ENCODE data around the gene RNF26. TPM values are rescaled to one million over a fixed set of nuclear protein-coding genes. Genes with fewer than 3 reads are reported as not detected.

RNF26 gene
- total RNA-seq (2012; rRNA removed), result 4.8 and 6.1 TPM in 2 replicates

- Histone ChIP-seq H3K9ac (ENCODE audit: low read depth, low read length) (peak within 1 kb of the TSS; percentile 87), H3K9me3 (replicated peaks; ENCODE audit: low read length) (no peaks in the 10 kb centered on the region), H3K4me3 (ENCODE audit: low read length) (peak within 1 kb of the TSS; percentile 84), H3K4me1 (ENCODE audit: control insufficient read depth, insufficient read depth, low read length) (peaks cover 41% of the 10 kb centered on the region), H3K36me3 (ENCODE audit: insufficient read depth, low read length) (no peaks in the 10 kb centered on the region), H3K4me2 (ENCODE audit: low read length) (peak within 1 kb of the TSS; percentile 95), H3K27me3 (ENCODE audit: control insufficient read depth, insufficient read depth, low read length) (peaks cover 10% of the 10 kb centered on the region)
Observed at GRCh38 chr11:119334174-119334930, at the start of gene RNF26. Gene RNF26 (plus strand): TSS chr11:119334527. CDS start chr11:119335123, 596 bp downstream.

- Histone ChIP-seq H3K36me3 (ENCODE audit: insufficient read depth, low read length) (peaks cover 42% of the 10 kb centered on the region), H3K9me3 (replicated peaks; ENCODE audit: low read length) (no peaks in the 10 kb centered on the region), H3K27me3 (ENCODE audit: control insufficient read depth, insufficient read depth, low read length) (no peaks in the 10 kb centered on the region), H3K9ac (ENCODE audit: low read depth, low read length) (no peak overlapping the region), H3K4me3 (ENCODE audit: low read length) (no peak overlapping the region), H3K4me1 (ENCODE audit: control insufficient read depth, insufficient read depth, low read length) (no peaks in the 10 kb centered on the region), H3K4me2 (ENCODE audit: low read length) (no peak overlapping the region)
Observed at GRCh38 chr11:119285431-119285830, 48.9 kb upstream of the RNF26 start.

GRCh38 chr11:119288219-119288618 is 46.1 kb upstream of the RNF26 start:
- Histone ChIP-seq H3K4me3 (ENCODE audit: low read length) (no peak overlapping the region), H3K36me3 (ENCODE audit: insufficient read depth, low read length) (peaks cover 47% of the 10 kb centered on the region), H3K4me2 (ENCODE audit: low read length) (no peak overlapping the region), H3K4me1 (ENCODE audit: control insufficient read depth, insufficient read depth, low read length) (no peaks in the 10 kb centered on the region), H3K27me3 (ENCODE audit: control insufficient read depth, insufficient read depth, low read length) (no peaks in the 10 kb centered on the region), H3K9me3 (replicated peaks; ENCODE audit: low read length) (peaks cover 6% of the 10 kb centered on the region), H3K9ac (ENCODE audit: low read depth, low read length) (no peak overlapping the region)

- Histone ChIP-seq H3K36me3 (ENCODE audit: insufficient read depth, low read length) (peaks cover 37% of the 10 kb centered on the region), H3K9ac (ENCODE audit: low read depth, low read length) (no peak overlapping the region), H3K27me3 (ENCODE audit: control insufficient read depth, insufficient read depth, low read length) (no peaks in the 10 kb centered on the region), H3K4me3 (ENCODE audit: low read length) (no peak overlapping the region), H3K9me3 (replicated peaks; ENCODE audit: low read length) (peaks cover 6% of the 10 kb centered on the region), H3K4me1 (ENCODE audit: control insufficient read depth, insufficient read depth, low read length) (no peaks in the 10 kb centered on the region), H3K4me2 (ENCODE audit: low read length) (no peak overlapping the region)
Observed at GRCh38 chr11:119290894-119291497, 43.3 kb upstream of the RNF26 start.

GRCh38 chr11:119293461-119293860 is 40.9 kb upstream of the RNF26 start:
- Histone ChIP-seq H3K4me3 (ENCODE audit: low read length) (no peak overlapping the region), H3K9ac (ENCODE audit: low read depth, low read length) (no peak overlapping the region), H3K36me3 (ENCODE audit: insufficient read depth, low read length) (peaks cover 37% of the 10 kb centered on the region), H3K27me3 (ENCODE audit: control insufficient read depth, insufficient read depth, low read length) (no peaks in the 10 kb centered on the region), H3K9me3 (replicated peaks; ENCODE audit: low read length) (peaks cover 6% of the 10 kb centered on the region), H3K4me2 (ENCODE audit: low read length) (no peak overlapping the region), H3K4me1 (ENCODE audit: control insufficient read depth, insufficient read depth, low read length) (no peaks in the 10 kb centered on the region)

- no peak overlapping the region for H3K4me3 ChIP-seq (ENCODE audit: low read length)
- H3K4me2 ChIP-seq (ENCODE audit: low read length), result no peak overlapping the region
- peaks cover 42% of the 10 kb centered on the region for H3K36me3 ChIP-seq (ENCODE audit: insufficient read depth, low read length)
- H3K9ac ChIP-seq (ENCODE audit: low read depth, low read length), result no peak overlapping the region
- peaks cover 6% of the 10 kb centered on the region for H3K9me3 ChIP-seq (replicated peaks; ENCODE audit: low read length)
- no peaks in the 10 kb centered on the region for H3K27me3 ChIP-seq (ENCODE audit: control insufficient read depth, insufficient read depth, low read length)
- H3K4me1 ChIP-seq (ENCODE audit: control insufficient read depth, insufficient read depth, low read length), result no peaks in the 10 kb centered on the region
Observed at GRCh38 chr11:119295178-119295577, 39.1 kb upstream of the RNF26 start.

- H3K9me3 ChIP-seq (replicated peaks; ENCODE audit: low read length), result no peaks in the 10 kb centered on the region
- peaks cover 62% of the 10 kb centered on the region for H3K36me3 ChIP-seq (ENCODE audit: insufficient read depth, low read length)
- H3K4me2 ChIP-seq (ENCODE audit: low read length), result no peak overlapping the region
- no peaks in the 10 kb centered on the region for H3K4me1 ChIP-seq (ENCODE audit: control insufficient read depth, insufficient read depth, low read length)
- no peaks in the 10 kb centered on the region for H3K27me3 ChIP-seq (ENCODE audit: control insufficient read depth, insufficient read depth, low read length)
- H3K9ac ChIP-seq (ENCODE audit: low read depth, low read length), result no peak overlapping the region
- no peak overlapping the region for H3K4me3 ChIP-seq (ENCODE audit: low read length)
Observed at GRCh38 chr11:119297938-119298337, 36.4 kb upstream of the RNF26 start.

GRCh38 chr11:119298726-119299125 is 35.6 kb upstream of the RNF26 start:
- Histone ChIP-seq H3K27me3 (ENCODE audit: control insufficient read depth, insufficient read depth, low read length) (no peaks in the 10 kb centered on the region), H3K4me1 (ENCODE audit: control insufficient read depth, insufficient read depth, low read length) (no peaks in the 10 kb centered on the region), H3K4me2 (ENCODE audit: low read length) (no peak overlapping the region), H3K9ac (ENCODE audit: low read depth, low read length) (no peak overlapping the region), H3K9me3 (replicated peaks; ENCODE audit: low read length) (no peaks in the 10 kb centered on the region), H3K4me3 (ENCODE audit: low read length) (no peak overlapping the region), H3K36me3 (ENCODE audit: insufficient read depth, low read length) (peaks cover 68% of the 10 kb centered on the region)

GRCh38 chr11:119299416-119299815 is 34.9 kb upstream of the RNF26 start:
- Histone ChIP-seq H3K9me3 (replicated peaks; ENCODE audit: low read length) (no peaks in the 10 kb centered on the region), H3K4me1 (ENCODE audit: control insufficient read depth, insufficient read depth, low read length) (no peaks in the 10 kb centered on the region), H3K27me3 (ENCODE audit: control insufficient read depth, insufficient read depth, low read length) (no peaks in the 10 kb centered on the region), H3K4me3 (ENCODE audit: low read length) (no peak overlapping the region), H3K36me3 (ENCODE audit: insufficient read depth, low read length) (peaks cover 72% of the 10 kb centered on the region), H3K9ac (ENCODE audit: low read depth, low read length) (no peak overlapping the region), H3K4me2 (ENCODE audit: low read length) (no peak overlapping the region)

GRCh38 chr11:119300198-119300964 is 33.9 kb upstream of the RNF26 start:
- H3K36me3 ChIP-seq (ENCODE audit: insufficient read depth, low read length), result peaks cover 75% of the 10 kb centered on the region
- no peak overlapping the region for H3K4me3 ChIP-seq (ENCODE audit: low read length)
- H3K9me3 ChIP-seq (replicated peaks; ENCODE audit: low read length), result no peaks in the 10 kb centered on the region
- H3K4me2 ChIP-seq (ENCODE audit: low read length), result no peak overlapping the region
- no peaks in the 10 kb centered on the region for H3K4me1 ChIP-seq (ENCODE audit: control insufficient read depth, insufficient read depth, low read length)
- H3K27me3 ChIP-seq (ENCODE audit: control insufficient read depth, insufficient read depth, low read length), result no peaks in the 10 kb centered on the region
- H3K9ac ChIP-seq (ENCODE audit: low read depth, low read length), result no peak overlapping the region

- H3K9me3 ChIP-seq (replicated peaks; ENCODE audit: low read length), result no peaks in the 10 kb centered on the region
- H3K4me2 ChIP-seq (ENCODE audit: low read length), result no peak overlapping the region
- no peaks in the 10 kb centered on the region for H3K27me3 ChIP-seq (ENCODE audit: control insufficient read depth, insufficient read depth, low read length)
- peaks cover 63% of the 10 kb centered on the region for H3K36me3 ChIP-seq (ENCODE audit: insufficient read depth, low read length)
- peaks cover 6% of the 10 kb centered on the region for H3K4me1 ChIP-seq (ENCODE audit: control insufficient read depth, insufficient read depth, low read length)
- H3K9ac ChIP-seq (ENCODE audit: low read depth, low read length), result no peak overlapping the region
- H3K4me3 ChIP-seq (ENCODE audit: low read length), result no peak overlapping the region
Observed at GRCh38 chr11:119303227-119303718, 31.1 kb upstream of the RNF26 start.

All from skeletal muscle satellite cell (primary cell).